ENCODE results near the gene ISG15. TPM values are rescaled to one million over a fixed set of nuclear protein-coding genes. Genes with fewer than 3 reads are reported as not detected.
A peak's percentile ranks its signal among the peaks of the same experiment; 100 is the strongest.

The ISG15 gene
- total and polyA plus RNA-seq, 2 experiments from 2014 or later = 62.3 to 89.6 TPM

GRCh38 chr1:1031659-1032235 lies 18.4 kb downstream of the ISG15 start:
- H3K4me1 ChIP-seq (ENCODE audit: insufficient read depth) = peaks cover 24% of the 10 kb centered on the region
- WGBS (ENCODE audit: low lambda C conversion rate, missing lambda C conversion rate) = 87% methylated on average over 11 of the region's 11 CpGs
- H3K9me3 ChIP-seq (ENCODE audit: low read depth) = no peaks in the 10 kb centered on the region
- no peak overlapping the region for H3K4me3 ChIP-seq
- H2AFZ ChIP-seq = no peak overlapping the region
- peaks cover 8% of the 10 kb centered on the region for H3K27me3 ChIP-seq
- peak overlapping the region; percentile 58 for H3K27ac ChIP-seq
- DNase-seq (ENCODE audit: low spot score) = no peak
- H3K9me2 ChIP-seq (replicated peaks; ENCODE audit: insufficient read depth) = no peaks in the 10 kb centered on the region
- H3K36me3 ChIP-seq (replicated peaks; ENCODE audit: insufficient read depth, low read depth) = no peaks in the 10 kb centered on the region
- H3K79me2 ChIP-seq = peaks cover 3% of the 10 kb centered on the region
- TF ChIP-seq EZH2 (IDR thresholded peaks at IDR 0.05; ENCODE audit: borderline replicate concordance) (no peak), CTCF (IDR thresholded peaks at IDR 0.05; ENCODE audit: poor library complexity) (no peak), EZH2phosphoT487 (IDR thresholded peaks at IDR 0.05; ENCODE audit: low read depth, severe bottlenecking, unreplicated experiment) (no peak)
- peaks cover 39% of the 10 kb centered on the region for H4K20me1 ChIP-seq (ENCODE audit: insufficient read depth, poor library complexity, severe bottlenecking)
- peak overlapping the region; percentile 37 for H3K4me2 ChIP-seq

- H3K36me3 ChIP-seq (replicated peaks; ENCODE audit: insufficient read depth, low read depth) = no peaks in the 10 kb centered on the region
- H3K9me3 ChIP-seq (ENCODE audit: low read depth) = no peaks in the 10 kb centered on the region
- H3K27ac ChIP-seq = peak overlapping the region; percentile 58
- DNase-seq (ENCODE audit: low spot score) = peak; percentile 60
- H3K79me2 ChIP-seq = peaks cover 3% of the 10 kb centered on the region
- H3K4me2 ChIP-seq = peak overlapping the region; percentile 95
- H3K4me3 ChIP-seq = no peak overlapping the region
- peaks cover 8% of the 10 kb centered on the region for H3K27me3 ChIP-seq
- TF ChIP-seq EZH2 (IDR thresholded peaks at IDR 0.05; ENCODE audit: borderline replicate concordance) (no peak), EZH2phosphoT487 (IDR thresholded peaks at IDR 0.05; ENCODE audit: low read depth, severe bottlenecking, unreplicated experiment) (no peak), CTCF (IDR thresholded peaks at IDR 0.05; ENCODE audit: poor library complexity) (no peak)
- H3K4me1 ChIP-seq (ENCODE audit: insufficient read depth) = peaks cover 24% of the 10 kb centered on the region
- no peaks in the 10 kb centered on the region for H3K9me2 ChIP-seq (replicated peaks; ENCODE audit: insufficient read depth)
- H4K20me1 ChIP-seq (ENCODE audit: insufficient read depth, poor library complexity, severe bottlenecking) = peaks cover 44% of the 10 kb centered on the region
- no peak overlapping the region for H2AFZ ChIP-seq
- 57% methylated on average over 12 of the region's 16 CpGs for WGBS (ENCODE audit: low lambda C conversion rate, missing lambda C conversion rate)
Measured at GRCh38 chr1:1032424-1032823, 19.1 kb downstream of the ISG15 start.

GRCh38 chr1:1033009-1033587 lies 19.8 kb downstream of the ISG15 start:
- peaks cover 24% of the 10 kb centered on the region for H3K4me1 ChIP-seq (ENCODE audit: insufficient read depth)
- peaks cover 8% of the 10 kb centered on the region for H3K27me3 ChIP-seq
- H3K9me2 ChIP-seq (replicated peaks; ENCODE audit: insufficient read depth) = no peaks in the 10 kb centered on the region
- H2AFZ ChIP-seq = no peak overlapping the region
- no peaks in the 10 kb centered on the region for H3K36me3 ChIP-seq (replicated peaks; ENCODE audit: insufficient read depth, low read depth)
- peak overlapping the region; percentile 95 for H3K4me2 ChIP-seq
- H4K20me1 ChIP-seq (ENCODE audit: insufficient read depth, poor library complexity, severe bottlenecking) = peaks cover 50% of the 10 kb centered on the region
- H3K27ac ChIP-seq = no peak overlapping the region
- no peaks in the 10 kb centered on the region for H3K9me3 ChIP-seq (ENCODE audit: low read depth)
- 0% methylated on average over 11 of the region's 73 CpGs for WGBS (ENCODE audit: low lambda C conversion rate, missing lambda C conversion rate)
- H3K79me2 ChIP-seq = peaks cover 4% of the 10 kb centered on the region
- no peak for TF ChIP-seq EZH2phosphoT487 (IDR thresholded peaks at IDR 0.05; ENCODE audit: low read depth, severe bottlenecking, unreplicated experiment)
- peak; percentile 83 for TF ChIP-seq CTCF (IDR thresholded peaks at IDR 0.05; ENCODE audit: poor library complexity)
- DNase-seq (ENCODE audit: low spot score) = peak; percentile 96
- H3K4me3 ChIP-seq = peak overlapping the region; percentile 2

All from hepatocyte (in vitro differentiated cells).